ENCODE data around the gene BRPF1. TPM values are rescaled to one million over a fixed set of nuclear protein-coding genes. Genes with fewer than 3 reads are reported as not detected.

BRPF1 gene
- total RNA-seq, 2 experiments from 2014 or later: 23.3 to 25.9 TPM

DNA sequence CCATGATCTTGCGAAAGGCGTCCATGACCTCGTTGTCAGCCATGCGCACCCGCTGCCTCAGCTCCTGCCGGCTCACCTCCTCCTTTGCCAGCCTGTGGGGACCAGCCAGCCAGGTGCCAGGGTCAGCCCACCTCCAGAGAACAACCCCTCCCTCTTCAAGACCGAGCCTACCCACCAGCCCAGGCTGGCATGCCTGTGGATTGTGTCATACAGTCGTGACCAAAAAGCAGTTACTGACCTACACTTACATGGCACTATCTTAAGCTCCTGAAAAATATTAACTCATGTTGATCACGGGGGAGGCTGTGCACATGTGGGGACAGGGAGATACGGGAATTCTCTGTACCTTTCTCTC lies 48.9 kb downstream of the BRPF1 start:
- ChIA-PET CTCF (no interaction called here), POLR2A (interaction anchor here (0.5 to 0.6 kb wide), 2 partner anchors 13 to 197 kb away, joined by 3 read pairs; partner anchors contain the start of gene ARPC4)
- Mint-ChIP-seq H3K27ac (peak overlapping the region; percentile 95), H3K9me3 (ENCODE audit: low read depth) (no peaks in the 10 kb centered on the region), H3K27me3 (no peaks in the 10 kb centered on the region), H3K36me3 (ENCODE audit: low read depth) (peaks cover 42% of the 10 kb centered on the region), H3K4me3 (no peak overlapping the region), H3K4me1 (peaks cover 61% of the 10 kb centered on the region)
- no peak for ATAC-seq
- intact Hi-C loops (cut with DNase I, micrococcal nuclease): no loop called here
- no peak for DNase-seq

DNA sequence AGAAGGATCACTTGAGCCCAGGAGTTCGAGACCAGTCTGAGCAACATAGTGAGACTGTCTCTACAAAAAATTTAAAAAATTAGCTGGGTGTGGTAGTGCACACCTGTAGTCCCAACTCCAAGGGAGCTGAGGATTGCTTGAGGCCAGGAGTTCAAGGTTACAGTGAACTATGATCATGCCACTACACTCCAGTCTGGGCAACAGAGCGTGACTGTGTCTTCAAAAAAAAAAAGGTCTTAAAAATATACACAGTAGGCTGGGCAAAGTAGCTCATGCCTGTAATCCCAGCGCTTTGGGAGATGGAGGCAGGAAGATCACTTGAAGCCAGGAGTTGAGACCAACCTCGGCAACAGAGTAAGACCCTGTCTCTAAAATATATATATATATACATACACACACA lies 49.4 kb downstream of the BRPF1 start:
- Mint-ChIP-seq H3K36me3 (ENCODE audit: low read depth) (peaks cover 47% of the 10 kb centered on the region), H3K9me3 (ENCODE audit: low read depth) (no peaks in the 10 kb centered on the region), H3K27me3 (no peaks in the 10 kb centered on the region), H3K27ac (peak overlapping the region; percentile 95), H3K4me3 (no peak overlapping the region), H3K4me1 (peaks cover 62% of the 10 kb centered on the region)
- CTCF ChIA-PET: no interaction called here
- intact Hi-C loops (cut with DNase I, micrococcal nuclease): no loop called here
- POLR2A ChIA-PET: interaction anchor here (0.6 to 0.7 kb wide), 2 partner anchors 12 to 32 kb away, joined by 3 to 4 read pairs; partner anchors contain the start of gene ARPC4
- DNase-seq (no peak), ATAC-seq (no peak)

DNA sequence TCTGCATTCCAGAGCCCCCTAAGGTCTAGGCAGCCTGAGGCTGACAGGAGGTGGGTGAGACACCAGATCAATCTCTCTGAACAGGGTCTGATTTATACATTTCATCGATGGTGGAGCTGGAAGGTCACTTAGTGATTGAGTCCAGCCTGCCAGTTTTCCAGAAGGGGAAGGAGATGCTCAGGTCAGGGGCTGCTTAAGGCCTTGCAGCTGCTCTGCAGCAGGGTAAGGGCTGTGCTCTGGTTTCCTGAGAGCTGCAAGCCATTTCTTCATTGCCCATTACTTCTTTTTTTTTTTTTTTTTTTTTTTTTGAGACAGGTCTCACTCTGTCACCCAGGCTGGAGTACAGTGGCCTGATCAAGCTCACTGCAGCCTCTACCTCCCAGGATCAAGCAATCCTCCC lies 50.0 kb downstream of the BRPF1 start:
- peak overlapping the region; percentile 34 for H3K27ac Mint-ChIP-seq
- peaks cover 52% of the 10 kb centered on the region for H3K36me3 Mint-ChIP-seq (ENCODE audit: low read depth)
- intact Hi-C loops (cut with DNase I, micrococcal nuclease): no loop called here
- no peak overlapping the region for H3K4me3 Mint-ChIP-seq
- ATAC-seq (no peak), DNase-seq (no peak)
- H3K27me3 Mint-ChIP-seq: no peaks in the 10 kb centered on the region
- POLR2A ChIA-PET: interaction anchor here (0.7 to 1.1 kb wide), 2 partner anchors 8 to 33 kb away, joined by 3 to 4 read pairs; no protein-coding TSS in a partner anchor
- H3K9me3 Mint-ChIP-seq (ENCODE audit: low read depth): no peaks in the 10 kb centered on the region
- CTCF ChIA-PET: interaction anchor here (0.9 to 1.6 kb wide), 3 partner anchors 11 to 54 kb away, joined by 3 to 8 read pairs (median 3); partner anchors contain the start of genes ARPC4, CAMK1 and TADA3
- peaks cover 64% of the 10 kb centered on the region for H3K4me1 Mint-ChIP-seq

DNA sequence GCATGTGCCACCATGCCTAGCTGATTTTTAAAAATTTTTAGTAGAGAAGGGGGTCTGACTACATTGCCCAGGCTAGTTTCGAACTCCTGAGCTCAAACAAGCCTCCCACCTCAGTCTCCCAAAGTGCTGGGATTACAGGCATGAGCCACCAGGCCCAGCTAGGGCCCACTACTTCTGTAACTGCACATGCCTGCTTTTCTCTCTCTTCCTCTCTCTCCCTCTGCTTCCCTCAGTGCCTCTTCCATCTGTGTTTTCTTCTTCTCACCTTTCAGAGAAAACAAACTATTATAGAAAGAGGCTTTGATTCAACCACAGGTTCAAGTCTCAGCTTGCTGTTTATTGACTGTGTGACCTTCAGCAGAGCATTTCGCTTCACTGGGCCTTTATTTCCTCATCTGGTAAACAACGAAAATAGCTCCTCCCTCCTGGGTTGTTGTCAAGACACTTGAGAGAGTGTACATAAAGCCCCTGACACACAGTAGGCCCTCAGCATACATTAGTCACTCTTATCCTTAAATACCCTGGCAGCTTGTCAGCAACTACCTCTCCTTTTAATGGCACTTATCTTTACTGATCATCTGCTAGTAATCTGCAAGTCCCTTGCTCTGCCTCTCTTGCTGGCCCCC lies 50.6 kb downstream of the BRPF1 start:
- POLR2A ChIA-PET: interaction anchor here (1.1 to 1.4 kb wide), 2 partner anchors 8 to 10 kb away, joined by 3 to 4 read pairs; partner anchors contain the start of genes ARPC4 and TADA3
- H3K27me3 Mint-ChIP-seq: no peaks in the 10 kb centered on the region
- no peak overlapping the region for H3K4me3 Mint-ChIP-seq
- intact Hi-C loops (cut with DNase I, micrococcal nuclease): no loop called here
- H3K36me3 Mint-ChIP-seq (ENCODE audit: low read depth): peaks cover 58% of the 10 kb centered on the region
- no peaks in the 10 kb centered on the region for H3K9me3 Mint-ChIP-seq (ENCODE audit: low read depth)
- DNase-seq: no peak
- ATAC-seq: no peak
- peaks cover 64% of the 10 kb centered on the region for H3K4me1 Mint-ChIP-seq
- CTCF ChIA-PET: interaction anchor here (0.6 to 1.6 kb wide), 5 partner anchors 10 to 166 kb away, joined by 3 to 8 read pairs (median 3); partner anchors contain the start of genes ARPC4, CAMK1 and TADA3
- H3K27ac Mint-ChIP-seq: peak overlapping the region; percentile 63

DNA sequence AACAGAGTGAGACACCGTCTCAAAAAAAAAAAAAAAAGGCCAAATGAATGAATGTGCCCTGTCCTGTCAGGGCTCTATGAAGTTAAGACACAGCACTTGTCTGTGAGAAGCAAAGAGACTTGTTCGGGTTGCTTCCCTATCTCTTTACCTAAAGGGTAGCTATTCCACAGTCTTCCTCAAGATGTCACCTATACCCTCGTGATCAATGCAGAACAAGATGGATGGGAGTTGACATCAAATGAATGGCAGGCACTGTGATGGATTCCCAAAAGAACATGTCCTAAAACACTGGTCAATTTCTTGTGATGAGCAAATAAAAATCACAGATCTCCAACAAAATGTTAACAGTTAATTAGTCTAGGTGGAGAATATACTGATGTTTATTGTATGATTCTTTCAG lies 51.2 kb downstream of the BRPF1 start:
- Mint-ChIP-seq H3K27me3 (no peaks in the 10 kb centered on the region), H3K4me1 (peaks cover 64% of the 10 kb centered on the region), H3K36me3 (ENCODE audit: low read depth) (peaks cover 65% of the 10 kb centered on the region), H3K27ac (no peak overlapping the region), H3K9me3 (ENCODE audit: low read depth) (no peaks in the 10 kb centered on the region), H3K4me3 (no peak overlapping the region)
- CTCF ChIA-PET: interaction anchor here (0.6 to 1.6 kb wide), 4 partner anchors 10 to 166 kb away, joined by 3 to 8 read pairs (median 4); partner anchors contain the start of genes ARPC4, CAMK1 and TADA3
- POLR2A ChIA-PET: interaction anchor here (0.6 to 1.4 kb wide), 2 partner anchors 10 to 421 kb away, joined by 4 to 5 read pairs; partner anchors contain the start of genes ARPC4 and TADA3
- no peak for ATAC-seq
- intact Hi-C loops (cut with DNase I, micrococcal nuclease): no loop called here
- DNase-seq: no peak

DNA sequence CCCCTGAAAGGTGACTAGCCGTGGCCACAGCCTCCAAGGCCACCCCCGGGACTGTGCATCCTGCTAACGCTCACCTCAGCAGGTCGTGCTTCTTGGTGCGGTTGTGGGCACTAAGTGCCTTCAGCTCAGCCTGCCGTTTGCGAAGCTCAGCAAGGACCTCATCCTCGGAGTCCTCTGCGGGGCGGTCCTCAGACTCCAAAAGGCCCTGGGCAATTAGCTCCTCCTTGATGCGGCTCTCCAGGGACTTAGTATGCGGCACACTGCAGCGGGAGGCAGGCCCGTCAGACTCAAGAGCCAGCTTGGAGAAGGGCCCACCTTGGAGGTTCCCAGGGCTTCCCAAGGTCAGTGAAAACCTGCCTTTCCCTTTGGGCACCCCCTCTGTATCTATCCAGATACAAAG lies 52.4 kb downstream of the BRPF1 start:
- H3K27ac Mint-ChIP-seq: no peak overlapping the region
- DNase-seq: no peak
- H3K9me3 Mint-ChIP-seq (ENCODE audit: low read depth): no peaks in the 10 kb centered on the region
- H3K27me3 Mint-ChIP-seq: no peaks in the 10 kb centered on the region
- H3K4me3 Mint-ChIP-seq: no peak overlapping the region
- ChIA-PET POLR2A (no interaction called here), CTCF (interaction anchor here (0.8 kb wide), 1 partner anchor 44 kb away, joined by 4 read pairs; no protein-coding TSS in a partner anchor)
- peaks cover 59% of the 10 kb centered on the region for H3K4me1 Mint-ChIP-seq
- peaks cover 69% of the 10 kb centered on the region for H3K36me3 Mint-ChIP-seq (ENCODE audit: low read depth)
- ATAC-seq: no peak
- intact Hi-C loops (cut with DNase I, micrococcal nuclease): no loop called here

DNA sequence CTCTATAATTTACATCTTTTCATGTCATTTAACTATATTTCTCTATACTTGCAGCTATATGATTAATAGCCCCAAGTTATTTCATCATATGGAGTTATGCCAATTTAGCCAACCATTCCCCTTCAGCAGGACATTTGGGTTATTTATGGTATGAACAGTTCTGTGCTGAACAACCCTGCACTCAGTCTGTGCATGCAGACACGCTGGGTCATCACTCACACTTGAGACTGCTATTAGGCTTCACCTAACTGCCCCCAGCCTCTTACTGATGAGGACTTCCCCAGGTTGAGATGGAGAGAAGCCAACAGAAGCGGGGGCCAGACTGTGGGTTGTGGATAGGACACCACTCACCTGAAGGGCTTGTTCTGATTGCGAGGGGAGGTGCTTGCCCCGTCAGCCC lies 53.4 kb downstream of the BRPF1 start:
- Mint-ChIP-seq H3K36me3 (ENCODE audit: low read depth) (peaks cover 71% of the 10 kb centered on the region), H3K27me3 (no peaks in the 10 kb centered on the region), H3K4me3 (no peak overlapping the region), H3K4me1 (peaks cover 59% of the 10 kb centered on the region), H3K9me3 (ENCODE audit: low read depth) (no peaks in the 10 kb centered on the region), H3K27ac (no peak overlapping the region)
- POLR2A ChIA-PET: no interaction called here
- ATAC-seq (no peak), DNase-seq (no peak)
- CTCF ChIA-PET: no interaction called here
- intact Hi-C loops (cut with DNase I, micrococcal nuclease): no loop called here

DNA sequence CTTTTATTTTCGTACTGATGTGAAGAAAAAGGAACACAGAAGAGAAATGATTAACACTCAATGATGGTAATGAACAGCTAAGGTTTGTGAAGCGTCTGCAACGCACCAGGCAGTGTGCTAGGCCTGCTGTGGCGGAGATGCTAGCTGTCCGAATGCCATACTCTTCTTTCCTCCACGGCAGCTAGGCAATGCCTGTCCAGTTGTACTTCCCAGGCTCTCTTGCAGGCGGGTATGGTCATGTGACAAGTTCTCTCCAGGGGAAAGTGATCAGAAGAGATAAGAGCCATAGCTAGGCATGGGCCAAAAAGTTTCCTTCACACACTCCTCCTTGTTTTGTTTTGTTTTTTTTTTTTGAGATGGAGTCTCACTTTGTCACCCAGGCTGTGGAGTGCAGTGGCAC lies 54.1 kb downstream of the BRPF1 start:
- DNase-seq (no peak), ATAC-seq (no peak)
- Mint-ChIP-seq H3K4me3 (no peak overlapping the region), H3K4me1 (peaks cover 59% of the 10 kb centered on the region), H3K27ac (no peak overlapping the region), H3K9me3 (ENCODE audit: low read depth) (no peaks in the 10 kb centered on the region), H3K36me3 (ENCODE audit: low read depth) (peaks cover 73% of the 10 kb centered on the region), H3K27me3 (no peaks in the 10 kb centered on the region)
- intact Hi-C loops (cut with DNase I, micrococcal nuclease): no loop called here
- CTCF ChIA-PET: no interaction called here
- POLR2A ChIA-PET: no interaction called here

DNA sequence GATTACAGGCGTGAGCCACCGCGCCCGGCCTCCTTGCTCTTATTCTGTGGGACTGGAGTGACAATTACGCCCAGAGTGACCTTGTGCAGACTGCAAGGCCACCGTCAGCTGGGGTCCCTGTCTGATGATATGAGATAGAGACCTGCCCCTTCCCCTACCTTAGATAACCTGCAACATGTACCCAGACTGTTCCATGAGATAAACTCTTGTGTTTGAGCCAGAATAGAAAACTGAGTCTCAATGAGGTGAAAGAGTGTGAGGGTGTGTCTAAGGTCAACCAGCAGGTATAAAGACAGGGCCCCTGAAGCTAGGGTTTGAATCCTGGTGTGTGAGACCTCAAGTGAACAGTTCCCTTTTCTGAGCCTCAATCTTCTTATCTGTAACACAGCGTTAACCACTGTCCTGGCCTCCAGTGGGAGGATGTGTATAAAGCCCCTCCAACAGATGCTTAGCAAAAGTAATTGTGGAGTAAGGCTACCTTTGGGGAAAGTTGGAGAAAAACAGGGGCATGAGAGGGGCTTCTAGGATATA lies 54.7 kb downstream of the BRPF1 start:
- Mint-ChIP-seq H3K9me3 (ENCODE audit: low read depth) (no peaks in the 10 kb centered on the region), H3K4me3 (no peak overlapping the region), H3K27me3 (no peaks in the 10 kb centered on the region), H3K27ac (peak overlapping the region; percentile 96), H3K4me1 (peaks cover 61% of the 10 kb centered on the region), H3K36me3 (ENCODE audit: low read depth) (peaks cover 75% of the 10 kb centered on the region)
- intact Hi-C loops (cut with DNase I, micrococcal nuclease): no loop called here
- ChIA-PET CTCF (no interaction called here), POLR2A (no interaction called here)
- ATAC-seq (no peak), DNase-seq (no peak)

DNA sequence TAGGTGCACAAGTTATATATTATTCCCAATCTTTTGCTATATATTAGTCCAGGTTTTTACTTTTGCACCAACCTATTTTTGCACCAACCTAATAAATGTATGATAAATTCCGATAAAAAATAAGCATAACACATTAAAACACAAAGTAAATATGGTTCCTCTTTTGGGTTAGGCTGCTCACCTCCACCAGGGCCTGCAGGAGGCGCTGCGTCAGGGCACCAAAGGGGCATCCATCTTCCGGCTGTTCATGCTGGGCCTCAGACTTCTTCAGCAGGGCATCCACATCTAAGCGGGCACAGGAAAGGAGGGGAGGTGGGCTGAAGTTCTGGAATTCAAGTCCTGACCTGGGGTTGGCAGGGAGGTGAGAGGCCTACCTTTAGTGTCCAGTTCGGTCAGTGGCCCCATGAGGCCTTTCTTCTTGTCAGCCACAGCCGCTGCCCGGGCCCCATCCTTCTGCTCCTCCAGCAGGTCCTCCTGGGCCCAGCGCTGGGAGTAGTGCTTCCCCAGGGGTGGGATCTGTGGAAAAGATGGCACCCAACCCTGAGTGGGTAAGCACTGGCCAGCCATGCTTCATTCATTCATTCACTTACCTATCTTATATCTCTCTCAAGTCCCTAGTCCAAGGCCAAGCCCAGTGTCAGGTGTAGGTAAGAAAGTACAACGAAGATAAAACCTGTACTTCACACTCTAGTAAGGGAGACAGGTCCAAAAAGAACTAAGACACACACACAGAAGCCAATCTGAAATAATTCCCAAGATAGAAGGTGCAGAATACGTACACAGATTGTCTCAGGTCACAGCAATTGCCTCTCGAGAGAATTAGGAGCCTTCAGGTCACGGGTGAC lies 55.5 kb downstream of the BRPF1 start:
- intact Hi-C loops (cut with DNase I, micrococcal nuclease): loop anchor here (1.0 kb wide), 1 partner anchor 9 kb away; no protein-coding TSS in a partner anchor
- Mint-ChIP-seq H3K36me3 (ENCODE audit: low read depth) (peaks cover 75% of the 10 kb centered on the region), H3K27me3 (no peaks in the 10 kb centered on the region), H3K9me3 (ENCODE audit: low read depth) (no peaks in the 10 kb centered on the region), H3K27ac (peak overlapping the region; percentile 96), H3K4me1 (peaks cover 63% of the 10 kb centered on the region), H3K4me3 (peak overlapping the region; percentile 41)
- ChIA-PET POLR2A (interaction anchor here (0.8 to 1.0 kb wide), 2 partner anchors 9 to 18 kb away, joined by 4 read pairs; no protein-coding TSS in a partner anchor), CTCF (interaction anchor here (1.2 kb wide), 1 partner anchor 9 kb away, joined by 9 read pairs; no protein-coding TSS in a partner anchor)
- DNase-seq: peak; percentile 46
- peak; percentile 3 for ATAC-seq

DNA sequence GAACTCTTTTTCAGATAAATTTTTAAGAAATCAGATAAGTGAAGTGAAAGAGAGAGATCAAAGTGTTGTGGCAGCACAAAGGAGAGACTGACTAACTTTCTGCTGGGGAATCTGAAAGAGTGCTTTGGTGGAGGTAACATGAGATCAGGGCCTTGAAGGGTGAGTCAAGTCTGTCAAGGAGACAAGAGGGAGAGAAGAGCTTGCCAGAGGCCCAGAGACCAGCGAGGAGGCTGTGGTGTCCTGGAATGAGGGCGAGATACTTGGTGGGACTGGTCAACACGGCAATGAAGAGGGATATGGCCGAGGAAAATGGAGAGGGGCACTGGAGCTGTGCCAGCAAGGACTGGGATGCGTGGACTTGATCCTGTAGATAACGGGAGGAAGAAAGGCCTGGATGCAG lies 56.2 kb downstream of the BRPF1 start:
- H3K4me1 Mint-ChIP-seq: peaks cover 58% of the 10 kb centered on the region
- peak; percentile 75 for ATAC-seq
- DNase-seq: peak; percentile 64
- H3K27me3 Mint-ChIP-seq: no peaks in the 10 kb centered on the region
- ChIA-PET CTCF (interaction anchor here (1.2 kb wide), 1 partner anchor 10 kb away, joined by 9 read pairs; no protein-coding TSS in a partner anchor), POLR2A (interaction anchor here (0.8 to 1.0 kb wide), 2 partner anchors 10 to 18 kb away, joined by 4 read pairs; no protein-coding TSS in a partner anchor)
- H3K9me3 Mint-ChIP-seq (ENCODE audit: low read depth): no peaks in the 10 kb centered on the region
- intact Hi-C loops (cut with DNase I, micrococcal nuclease): loop anchor here (1.0 kb wide), 1 partner anchor 9 kb away; no protein-coding TSS in a partner anchor
- H3K4me3 Mint-ChIP-seq: peak overlapping the region; percentile 41
- H3K27ac Mint-ChIP-seq: peak overlapping the region; percentile 96
- peaks cover 70% of the 10 kb centered on the region for H3K36me3 Mint-ChIP-seq (ENCODE audit: low read depth)
